Measurements from ENCODE around the gene SIGLEC10.

Gene SIGLEC10

DNA sequence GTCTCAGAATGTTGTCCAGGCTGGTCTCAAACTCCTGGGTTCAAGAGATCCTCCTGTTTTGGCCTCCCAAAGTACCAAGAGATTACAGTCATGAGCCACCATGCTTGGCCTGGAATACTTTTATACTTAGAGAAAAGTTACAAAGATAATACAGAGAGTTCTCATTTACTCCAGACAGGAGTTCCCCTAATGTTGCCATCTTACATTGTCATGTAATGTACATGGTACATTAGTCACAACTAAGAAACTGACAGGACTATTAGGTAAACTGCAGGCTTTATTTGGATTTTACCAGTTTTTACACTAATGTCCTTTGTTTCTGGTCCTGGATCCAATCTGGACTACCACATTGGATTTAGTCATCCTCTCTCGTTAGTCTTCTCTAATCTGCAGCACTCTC is 24.7 kb downstream of the SIGLEC10 start:
- WGBS (ENCODE audit: extremely low coverage, insufficient coverage, insufficient read length) = no CpG with 5 or more reads among the region's 1 CpG
- H3K4me1 ChIP-seq (ENCODE audit: control insufficient read depth in 1 of 2, insufficient read depth in 2 of 2, low read length in 2 of 2) = peaks cover 3 to 8% of the 10 kb centered on the region in 2 experiments

DNA sequence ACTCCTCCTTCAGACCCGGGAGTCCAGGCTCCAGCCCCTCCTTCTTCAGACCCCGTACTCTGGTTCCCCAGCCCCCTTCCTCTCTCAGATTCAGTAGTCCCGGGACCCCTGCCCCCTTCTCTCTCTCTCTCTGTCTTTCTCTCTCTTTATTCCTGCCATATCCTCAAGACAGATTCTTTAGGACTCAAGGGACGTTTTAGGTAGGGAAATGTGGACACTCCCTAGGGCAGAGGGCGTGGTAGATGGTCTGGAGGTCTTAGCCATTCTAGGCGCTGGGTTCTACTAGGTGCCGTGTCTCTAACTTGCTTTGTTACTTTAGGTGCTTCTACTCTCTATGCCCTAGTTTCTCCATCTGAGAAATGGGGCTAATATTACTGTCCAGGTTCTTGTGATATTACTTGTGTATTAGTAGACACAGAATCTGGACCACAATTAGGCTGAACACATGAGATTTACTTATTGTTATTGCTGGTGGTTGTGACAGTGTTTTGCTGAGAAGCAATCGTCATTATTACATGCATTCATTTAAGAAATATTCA is 26.3 kb downstream of the SIGLEC10 start:
- no peak overlapping the region for H3K14ac ChIP-seq (ENCODE audit: low read length)
- no peak overlapping the region for H3K23ac ChIP-seq (ENCODE audit: low read length)
- H2BK120ac ChIP-seq (ENCODE audit: insufficient read depth, low read length, poor library complexity) = no peak overlapping the region
- H3K4ac ChIP-seq (ENCODE audit: low read depth, low read length) = no peak overlapping the region
- no peak for DNase-seq
- H2BK12ac ChIP-seq (ENCODE audit: low read length) = no peak overlapping the region
- H3K9ac ChIP-seq (ENCODE audit: low read length) = no peak overlapping the region
- H3K4me1 ChIP-seq (ENCODE audit: control insufficient read depth in 1 of 2, insufficient read depth in 2 of 2, low read length in 2 of 2) = peaks cover 3 to 8% of the 10 kb centered on the region in 2 experiments
- H3K27ac ChIP-seq (ENCODE audit: low read depth, low read length) = no peak overlapping the region
- H3K4me3 ChIP-seq (ENCODE audit: low read depth, low read length) = no peak overlapping the region
- H3K4me2 ChIP-seq (ENCODE audit: low read length) = no peak overlapping the region
- H2AK5ac ChIP-seq (ENCODE audit: low read length) = no peak overlapping the region
- H2AFZ ChIP-seq (ENCODE audit: insufficient read depth, low read length, poor library complexity) = no peak overlapping the region
- no peak overlapping the region for H2BK5ac ChIP-seq (ENCODE audit: low read depth, low read length, poor library complexity)
- peaks cover 4% of the 10 kb centered on the region for H3K79me1 ChIP-seq (ENCODE audit: low read length)
- H3K18ac ChIP-seq (ENCODE audit: low read length) = no peak overlapping the region
- H3K27me3 ChIP-seq (ENCODE audit: insufficient read depth, low read length) = no peaks in the 10 kb centered on the region
- H4K12ac ChIP-seq (ENCODE audit: low read depth, low read length) = no peak overlapping the region
- no peaks in the 10 kb centered on the region for H3K9me3 ChIP-seq (ENCODE audit: insufficient read depth, low read depth, low read length)
- no CpG with 5 or more reads among the region's 8 CpGs for WGBS (ENCODE audit: extremely low coverage, insufficient coverage, insufficient read length)
- no peaks in the 10 kb centered on the region for H3K36me3 ChIP-seq (ENCODE audit: control insufficient read depth in 1 of 2, insufficient read depth in 2 of 2, low read length in 2 of 2)
- no peak overlapping the region for H4K91ac ChIP-seq (ENCODE audit: low read depth, low read length)
- H4K8ac ChIP-seq (ENCODE audit: low read depth, low read length) = no peak overlapping the region
- no peaks in the 10 kb centered on the region for H3K79me2 ChIP-seq (ENCODE audit: control insufficient read depth, insufficient read depth, low read length, poor library complexity)

More for the DNA sequence above, 24.7 kb downstream of the SIGLEC10 start:
- Histone ChIP-seq H2AFZ (ENCODE audit: insufficient read depth, low read length, poor library complexity) (no peak overlapping the region), H3K27me3 (ENCODE audit: insufficient read depth, low read length) (no peaks in the 10 kb centered on the region), H3K79me2 (ENCODE audit: control insufficient read depth, insufficient read depth, low read length, poor library complexity) (no peaks in the 10 kb centered on the region), H3K4ac (ENCODE audit: low read depth, low read length) (no peak overlapping the region), H4K12ac (ENCODE audit: low read depth, low read length) (no peak overlapping the region), H3K23ac (ENCODE audit: low read length) (no peak overlapping the region), H2BK12ac (ENCODE audit: low read length) (no peak overlapping the region), H3K79me1 (ENCODE audit: low read length) (peaks cover 4% of the 10 kb centered on the region), H3K18ac (ENCODE audit: low read length) (no peak overlapping the region), H3K4me3 (ENCODE audit: low read depth, low read length) (no peak overlapping the region), H2BK5ac (ENCODE audit: low read depth, low read length, poor library complexity) (no peak overlapping the region), H3K27ac (ENCODE audit: low read depth, low read length) (no peak overlapping the region), H4K8ac (ENCODE audit: low read depth, low read length) (no peak overlapping the region), H3K9ac (ENCODE audit: low read length) (no peak overlapping the region), H3K14ac (ENCODE audit: low read length) (no peak overlapping the region), H4K91ac (ENCODE audit: low read depth, low read length) (no peak overlapping the region), H3K9me3 (ENCODE audit: insufficient read depth, low read depth, low read length) (no peaks in the 10 kb centered on the region), H2BK120ac (ENCODE audit: insufficient read depth, low read length, poor library complexity) (no peak overlapping the region), H3K4me2 (ENCODE audit: low read length) (no peak overlapping the region), H3K36me3 (ENCODE audit: control insufficient read depth in 1 of 2, insufficient read depth in 2 of 2, low read length in 2 of 2) (no peaks in the 10 kb centered on the region), H2AK5ac (ENCODE audit: low read length) (no peak overlapping the region)
- peak in 1 of 2 donors; percentile 3 for DNase-seq

DNA sequence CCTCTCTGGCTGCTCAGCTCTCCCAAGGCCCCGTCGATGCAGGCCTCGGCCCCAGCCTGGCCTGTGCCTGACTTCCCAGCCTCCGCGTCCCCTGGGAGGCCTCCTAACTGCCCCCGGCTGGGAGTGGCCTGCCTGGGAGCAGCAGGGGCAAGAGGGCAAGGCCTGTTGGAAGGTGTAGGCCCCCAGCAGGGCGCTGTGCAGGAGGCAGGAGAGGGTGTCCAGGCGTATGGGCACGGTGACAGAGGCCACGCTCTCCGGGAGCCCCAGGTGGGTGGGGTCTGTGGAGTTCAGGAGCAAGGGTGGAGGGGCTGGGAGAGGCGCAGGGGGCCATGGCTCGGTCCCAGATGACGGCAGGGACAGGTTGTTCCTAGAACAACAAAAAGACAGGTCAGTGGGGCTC is 28.3 kb downstream of the SIGLEC10 start:
- Histone ChIP-seq H3K4ac (ENCODE audit: low read depth, low read length) (no peak overlapping the region), H3K27ac (ENCODE audit: low read depth, low read length) (no peak overlapping the region), H3K79me2 (ENCODE audit: control insufficient read depth, insufficient read depth, low read length, poor library complexity) (no peaks in the 10 kb centered on the region), H3K79me1 (ENCODE audit: low read length) (peaks cover 4% of the 10 kb centered on the region), H2BK120ac (ENCODE audit: insufficient read depth, low read length, poor library complexity) (no peak overlapping the region), H4K8ac (ENCODE audit: low read depth, low read length) (no peak overlapping the region), H2AK5ac (ENCODE audit: low read length) (no peak overlapping the region), H2BK5ac (ENCODE audit: low read depth, low read length, poor library complexity) (no peak overlapping the region), H3K18ac (ENCODE audit: low read length) (no peak overlapping the region), H4K12ac (ENCODE audit: low read depth, low read length) (no peak overlapping the region), H3K23ac (ENCODE audit: low read length) (no peak overlapping the region), H3K36me3 (ENCODE audit: control insufficient read depth in 1 of 2, insufficient read depth in 2 of 2, low read length in 2 of 2) (no peaks in the 10 kb centered on the region), H4K91ac (ENCODE audit: low read depth, low read length) (no peak overlapping the region), H3K4me1 (ENCODE audit: control insufficient read depth in 1 of 2, insufficient read depth in 2 of 2, low read length in 2 of 2) (peaks cover 2 to 3% of the 10 kb centered on the region in 2 experiments), H3K9me3 (ENCODE audit: insufficient read depth, low read depth, low read length) (peaks cover 2% of the 10 kb centered on the region), H2BK12ac (ENCODE audit: low read length) (no peak overlapping the region), H3K4me3 (ENCODE audit: low read depth, low read length) (no peak overlapping the region), H3K27me3 (ENCODE audit: insufficient read depth, low read length) (no peaks in the 10 kb centered on the region), H3K9ac (ENCODE audit: low read length) (no peak overlapping the region), H2AFZ (ENCODE audit: insufficient read depth, low read length, poor library complexity) (no peak overlapping the region), H3K4me2 (ENCODE audit: low read length) (no peak overlapping the region), H3K14ac (ENCODE audit: low read length) (no peak overlapping the region)
- WGBS (ENCODE audit: extremely low coverage, insufficient coverage, insufficient read length) = no CpG with 5 or more reads among the region's 14 CpGs
- DNase-seq = no peak

DNA sequence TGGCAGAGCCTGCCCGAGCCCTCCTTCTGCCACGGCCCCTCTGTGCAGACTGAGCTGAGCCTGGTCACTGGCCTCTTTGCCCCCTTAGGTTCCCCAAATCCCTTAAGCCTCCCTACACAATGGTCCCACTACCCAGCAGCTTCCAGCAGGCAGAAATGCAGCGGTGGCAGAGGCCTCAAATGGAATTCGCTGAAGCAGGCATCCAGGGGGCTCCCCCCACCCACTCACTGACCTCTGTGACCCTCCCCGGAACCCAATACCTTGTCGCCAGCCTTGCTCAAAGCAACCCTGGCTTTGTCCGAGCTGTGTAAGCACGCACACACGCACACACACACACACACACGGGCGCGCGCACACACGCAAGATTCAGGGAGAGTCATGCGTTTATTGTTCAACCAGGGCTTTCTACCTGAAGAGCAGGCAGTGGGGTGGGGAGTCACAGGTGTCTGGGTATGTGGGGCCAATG is 29.5 kb downstream of the SIGLEC10 start, which contains the start of gene LIM2:
Gene LIM2 (minus strand): TSS at position 51 of the 466 bp plus-strand sequence. CDS start 531 bp downstream, outside the sequence.
- H3K27ac ChIP-seq (ENCODE audit: low read depth, low read length) = no peak within 1 kb of the TSS
- H3K4ac ChIP-seq (ENCODE audit: low read depth, low read length) = no peak within 1 kb of the TSS
- no peak within 1 kb of the TSS for H3K4me3 ChIP-seq (ENCODE audit: low read depth, low read length)
- no peak within 1 kb of the TSS for H2BK12ac ChIP-seq (ENCODE audit: low read length)
- H2BK120ac ChIP-seq (ENCODE audit: insufficient read depth, low read length, poor library complexity) = no peak within 1 kb of the TSS
- no peaks in the 10 kb centered on the region for H3K79me2 ChIP-seq (ENCODE audit: control insufficient read depth, insufficient read depth, low read length, poor library complexity)
- no peaks in the 10 kb centered on the region for H3K79me1 ChIP-seq (ENCODE audit: low read length)
- no peaks in the 10 kb centered on the region for H3K36me3 ChIP-seq (ENCODE audit: control insufficient read depth in 1 of 2, insufficient read depth in 2 of 2, low read length in 2 of 2)
- no peaks in the 10 kb centered on the region for H3K27me3 ChIP-seq (ENCODE audit: insufficient read depth, low read length)
- no peak within 1 kb of the TSS for H2AFZ ChIP-seq (ENCODE audit: insufficient read depth, low read length, poor library complexity)
- H3K4me1 ChIP-seq (ENCODE audit: control insufficient read depth in 1 of 2, insufficient read depth in 2 of 2, low read length in 2 of 2) = no peaks in the 10 kb centered on the region
- no peak within 1 kb of the TSS for H3K9ac ChIP-seq (ENCODE audit: low read length)
- H3K4me2 ChIP-seq (ENCODE audit: low read length) = no peak within 1 kb of the TSS
- H3K14ac ChIP-seq (ENCODE audit: low read length) = no peak within 1 kb of the TSS
- H4K8ac ChIP-seq (ENCODE audit: low read depth, low read length) = no peak within 1 kb of the TSS
- no peak within 1 kb of the TSS for H2AK5ac ChIP-seq (ENCODE audit: low read length)
- no peak within 1 kb of the TSS for H2BK5ac ChIP-seq (ENCODE audit: low read depth, low read length, poor library complexity)
- no peak within 1 kb of the TSS for H4K91ac ChIP-seq (ENCODE audit: low read depth, low read length)
- no peak within 1 kb of the TSS for H4K12ac ChIP-seq (ENCODE audit: low read depth, low read length)
- H3K9me3 ChIP-seq (ENCODE audit: insufficient read depth, low read depth, low read length) = peaks cover 2% of the 10 kb centered on the region
- H3K23ac ChIP-seq (ENCODE audit: low read length) = no peak within 1 kb of the TSS
- WGBS (ENCODE audit: extremely low coverage, insufficient coverage, insufficient read length) = no CpG with 5 or more reads among the region's 15 CpGs
- H3K18ac ChIP-seq (ENCODE audit: low read length) = no peak within 1 kb of the TSS
- DNase-seq = no peak

All from trophoblast cell (in vitro differentiated cells and primary cell).